IPS DF 6.9 (cell line): ENCODE results near the gene RASIP1.

ENCODE experiments used
- DNase-seq: peaks from one replicate; pipeline ENCODE4 v3.0.0-alpha.2; 2013; ENCODE audit warnings: low read depth, low spot score
- H3K27ac ChIP-seq: one replicate; pipeline ENCODE4 v1.5.1; 2013; ENCODE audit warnings: low read length, control low read depth
- H3K27me3 ChIP-seq: 2 replicates; pipeline ENCODE4 v1.6.1; 2013; ENCODE audit warnings: mild to moderate bottlenecking, low read length; ENCODE audit not compliant: control insufficient read depth, insufficient read depth
- H3K36me3 ChIP-seq: 2 replicates; pipeline ENCODE4 v1.6.1; 2013; ENCODE audit warnings: low read length; ENCODE audit not compliant: control insufficient read depth, insufficient read depth
- H3K4me1 ChIP-seq: 2 replicates; pipeline ENCODE4 v1.6.1; 2013; ENCODE audit warnings: low read length; ENCODE audit not compliant: control insufficient read depth, insufficient read depth
- H3K4me3 ChIP-seq: 2 replicates; pipeline ENCODE4 v1.5.1; 2013; ENCODE audit warnings: mild to moderate bottlenecking, low read length
- H3K9me3 ChIP-seq: 2 replicates; pipeline ENCODE4 v1.6.1; 2013; ENCODE audit warnings: low read length, inconsistent platforms; ENCODE audit not compliant: control insufficient read depth, insufficient read depth
- WGBS: extraction: QIAGEN DNeasy Blood & Tissue Kit; methylation state at CpG from one replicate; pipeline ENCODE4 v1.1.7; 2013; ENCODE audit warnings: mixed read lengths, missing lambda C conversion rate; ENCODE audit not compliant: insufficient read length, insufficient coverage; 5-methylcytosine and 5-hydroxymethylcytosine counted together

RASIP1 gene

GRCh38 chr19:48671446-48671995 lies 68.9 kb downstream of the RASIP1 start:
- no CpG with 5 or more reads among the region's 10 CpGs for WGBS
- Histone ChIP-seq H3K9me3 (no peaks in the 10 kb centered on the region), H3K4me3 (no peak overlapping the region), H3K27me3 (no peaks in the 10 kb centered on the region), H3K27ac (no peak overlapping the region), H3K36me3 (no peaks in the 10 kb centered on the region), H3K4me1 (peaks cover 9% of the 10 kb centered on the region)
- DNase-seq: no peak

DNA sequence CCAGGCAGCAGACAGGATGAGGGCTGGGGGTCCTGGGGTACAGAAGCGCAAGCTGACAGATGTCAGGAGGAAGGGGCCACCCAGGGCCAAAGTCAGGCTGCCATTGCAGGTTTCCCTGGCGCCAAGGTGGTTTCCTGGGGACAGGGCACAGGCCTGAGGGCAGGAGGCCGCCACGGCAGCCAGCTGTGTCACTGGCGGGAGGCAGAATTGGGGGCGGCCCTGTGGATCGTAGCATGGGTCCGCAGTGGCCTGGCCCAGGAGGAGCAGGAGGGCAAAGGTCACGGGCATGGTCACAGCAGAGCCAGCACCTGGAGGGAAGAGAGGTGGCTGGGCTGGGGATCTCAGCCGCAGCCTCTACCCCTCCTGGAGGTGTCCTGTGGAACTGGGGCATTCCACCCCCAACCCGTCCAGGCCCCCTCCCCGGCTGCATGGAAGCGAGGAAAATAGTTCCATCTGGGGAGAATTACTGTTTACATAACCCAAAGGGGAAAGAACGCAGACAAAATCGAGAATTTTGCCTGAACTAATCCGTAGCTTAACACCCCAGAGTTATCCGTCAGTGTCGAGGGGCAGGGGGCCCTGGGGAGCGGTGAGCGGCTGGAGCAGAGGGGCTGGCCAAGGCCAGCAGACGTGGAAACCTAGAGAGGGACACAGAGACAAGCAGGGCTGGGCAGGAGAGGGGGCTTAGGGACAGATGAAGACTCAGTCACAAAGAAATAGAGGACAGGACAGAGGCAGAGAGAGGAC lies 69.5 kb downstream of the RASIP1 start:
- no peak overlapping the region for H3K27ac ChIP-seq

More for the DNA sequence above, 69.5 kb downstream of the RASIP1 start:
- peaks cover 9% of the 10 kb centered on the region for H3K4me1 ChIP-seq
- no peaks in the 10 kb centered on the region for H3K27me3 ChIP-seq
- no peak for DNase-seq
- H3K9me3 ChIP-seq: no peaks in the 10 kb centered on the region
- H3K36me3 ChIP-seq: no peaks in the 10 kb centered on the region
- H3K4me3 ChIP-seq: no peak overlapping the region
- no CpG with 5 or more reads among the region's 21 CpGs for WGBS
